Vagina (tissue), 2 donors: ENCODE data around the gene WDR26. TPM values are rescaled to one million over a fixed set of nuclear protein-coding genes. Genes with fewer than 3 reads are reported as not detected.

Experiments used
- DNase-seq, 2 donors: peaks; one replicate each; pipeline ENCODE4 v3.0.0-alpha.2; 2017; ENCODE audit errors: extremely low spot score in 2 of 2
- H3K27ac ChIP-seq: fragments of 200-600 bp; sonication (generic); one replicate; pipeline ENCODE4 v1.5.1; 2019
- H3K27me3 ChIP-seq: fragments of 200-600 bp; sonication (generic); one replicate; pipeline ENCODE4 v1.5.1; 2019
- H3K36me3 ChIP-seq, 2 donors: fragments of 200-600 bp; sonication (generic); one replicate each; pipeline ENCODE4 v1.5.1; 2017 to 2019
- H3K4me1 ChIP-seq: fragments of 200-600 bp; sonication (generic); one replicate; pipeline ENCODE4 v1.5.1; 2019
- H3K4me3 ChIP-seq, 2 donors: fragments of 200-600 bp; sonication (generic); 1 replicate in 1 of 2; 2 replicates in 1 of 2; pipeline ENCODE4 v1.5.1; 2016 to 2019
- H3K9me3 ChIP-seq: fragments of 200-600 bp; sonication (generic); one replicate; pipeline ENCODE4 v1.5.1; 2019
- POLR2A ChIP-seq, 2 donors: fragments of 450-650 bp; IDR thresholded peaks; one replicate each; pipeline ENCODE4 v1.6.1; 2017; ENCODE audit warnings: antibody characterized with exemption in 2 of 2, mild to moderate bottlenecking in 2 of 2, moderate library complexity in 2 of 2
- POLR2AphosphoS5 ChIP-seq, 2 donors: sonication (generic); formaldehyde crosslinking; IDR thresholded peaks; one replicate each; pipeline ENCODE4 v1.9.0; 2017; ENCODE audit warnings: antibody characterized with exemption in 2 of 2, mild to moderate bottlenecking in 2 of 2, low read depth in 1 of 2; ENCODE audit not compliant: insufficient read depth in 1 of 2
- intact Hi-C: fragments of 100-400 bp; cut with DNase I; formaldehyde crosslinking; loops from one replicate; pipeline ENCODE4 v1.15.1; 2023
- total RNA-seq: library from RNA; depleted of rRNA; stranded (reverse); fragments of >200 nt; gene quantifications from one replicate; pipeline ENCODE4 v1.2.3, GENCODE V29; 2016
- TF ChIP-seq, protein P1 (sequence below), 3 experiments: fragments of 450-650 bp in 2 of 3; fragments of 200-600 bp in 1 of 3; sonication (generic) in 1 of 3; IDR thresholded peaks; one replicate each; pipeline ENCODE4 v1.5.1; 2017 to 2019; ENCODE audit warnings: antibody characterized with exemption in 3 of 3, mild to moderate bottlenecking in 2 of 3, moderate library complexity in 2 of 3

Gene WDR26
- total RNA-seq, 1 donor from 2014 or later: 77.3 TPM

DNA sequence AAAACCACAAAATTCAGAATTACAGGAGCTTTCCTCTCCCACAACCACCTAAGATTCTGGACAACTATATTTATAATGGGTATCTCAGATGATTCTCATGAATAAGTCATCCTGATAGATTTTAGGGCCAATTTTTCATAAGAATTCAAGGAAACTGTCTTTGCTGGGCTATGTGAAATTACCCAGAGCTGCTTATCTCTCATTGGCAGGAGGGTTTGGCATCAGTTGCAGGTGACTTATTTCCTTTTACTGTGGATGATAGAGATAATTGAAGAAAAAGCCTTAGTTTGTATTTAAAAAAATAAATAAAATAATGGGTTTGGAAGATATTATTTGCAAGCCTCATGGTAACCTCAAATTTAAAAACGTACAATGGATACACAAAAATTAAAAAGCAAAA is 38.2 kb upstream of the WDR26 start:
- Histone ChIP-seq H3K4me3 (no peak overlapping the region), H3K27ac (no peak overlapping the region), H3K4me1 (no peaks in the 10 kb centered on the region), H3K27me3 (no peaks in the 10 kb centered on the region), H3K9me3 (no peaks in the 10 kb centered on the region), H3K36me3 (no peaks in the 10 kb centered on the region)
- DNase-seq: no peak
- intact Hi-C loops: no loop called here
- TF ChIP-seq, protein P1, sequence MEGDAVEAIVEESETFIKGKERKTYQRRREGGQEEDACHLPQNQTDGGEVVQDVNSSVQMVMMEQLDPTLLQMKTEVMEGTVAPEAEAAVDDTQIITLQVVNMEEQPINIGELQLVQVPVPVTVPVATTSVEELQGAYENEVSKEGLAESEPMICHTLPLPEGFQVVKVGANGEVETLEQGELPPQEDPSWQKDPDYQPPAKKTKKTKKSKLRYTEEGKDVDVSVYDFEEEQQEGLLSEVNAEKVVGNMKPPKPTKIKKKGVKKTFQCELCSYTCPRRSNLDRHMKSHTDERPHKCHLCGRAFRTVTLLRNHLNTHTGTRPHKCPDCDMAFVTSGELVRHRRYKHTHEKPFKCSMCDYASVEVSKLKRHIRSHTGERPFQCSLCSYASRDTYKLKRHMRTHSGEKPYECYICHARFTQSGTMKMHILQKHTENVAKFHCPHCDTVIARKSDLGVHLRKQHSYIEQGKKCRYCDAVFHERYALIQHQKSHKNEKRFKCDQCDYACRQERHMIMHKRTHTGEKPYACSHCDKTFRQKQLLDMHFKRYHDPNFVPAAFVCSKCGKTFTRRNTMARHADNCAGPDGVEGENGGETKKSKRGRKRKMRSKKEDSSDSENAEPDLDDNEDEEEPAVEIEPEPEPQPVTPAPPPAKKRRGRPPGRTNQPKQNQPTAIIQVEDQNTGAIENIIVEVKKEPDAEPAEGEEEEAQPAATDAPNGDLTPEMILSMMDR (IDR thresholded peaks at IDR 0.05): no peak
- no peak for TF ChIP-seq POLR2AphosphoS5 (IDR thresholded peaks at IDR 0.05; ENCODE audit: insufficient read depth in 1 of 2, low read depth in 1 of 2)
- TF ChIP-seq POLR2A (IDR thresholded peaks at IDR 0.05): no peak

DNA sequence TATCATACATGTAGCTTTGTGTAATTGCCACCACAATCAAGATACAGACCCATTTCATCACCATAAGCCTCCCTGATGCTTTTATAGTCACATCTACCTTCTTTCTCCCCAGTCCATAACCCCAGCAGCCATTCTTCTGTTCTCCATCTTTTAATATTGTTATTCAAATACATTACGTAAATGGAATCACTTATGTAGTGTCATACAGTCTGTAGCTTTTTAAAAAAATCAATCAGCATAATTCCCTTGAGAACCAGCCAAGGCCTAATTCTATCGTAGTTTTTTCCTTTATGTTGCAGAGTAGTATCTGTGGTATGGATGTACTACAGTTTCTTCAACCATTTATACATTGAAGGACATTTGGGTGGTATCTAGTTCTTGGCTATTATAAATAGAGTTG is 31.6 kb upstream of the WDR26 start:
- no peak for DNase-seq
- Histone ChIP-seq H3K27me3 (no peaks in the 10 kb centered on the region), H3K4me1 (no peaks in the 10 kb centered on the region), H3K36me3 (no peaks in the 10 kb centered on the region), H3K4me3 (no peak overlapping the region), H3K9me3 (no peaks in the 10 kb centered on the region), H3K27ac (no peak overlapping the region)
- TF ChIP-seq POLR2A (IDR thresholded peaks at IDR 0.05): no peak
- TF ChIP-seq, protein P1 (IDR thresholded peaks at IDR 0.05): no peak
- TF ChIP-seq POLR2AphosphoS5 (IDR thresholded peaks at IDR 0.05; ENCODE audit: insufficient read depth in 1 of 2, low read depth in 1 of 2): no peak
- intact Hi-C loops: no loop called here

DNA sequence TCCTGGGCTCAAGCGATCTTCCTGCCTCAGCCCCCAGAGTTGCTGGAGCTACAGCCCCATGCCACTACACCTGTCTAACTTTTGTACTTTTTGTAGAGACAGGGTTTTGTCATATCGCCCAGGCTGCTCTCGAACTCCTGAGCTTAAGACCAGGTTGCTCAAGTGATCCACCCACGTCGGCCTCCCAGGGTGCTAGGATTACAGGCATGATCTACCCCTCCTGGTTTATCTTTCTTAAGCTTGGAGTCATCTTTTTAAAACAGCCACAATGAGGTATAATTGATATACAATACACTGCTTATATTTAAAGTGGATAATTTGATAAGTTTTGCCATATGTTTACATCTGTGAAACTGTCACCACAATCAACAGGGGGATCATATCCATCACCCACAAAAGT is 25.4 kb upstream of the WDR26 start:
- Histone ChIP-seq H3K27ac (peak overlapping the region; percentile 57), H3K4me3 (no peak overlapping the region), H3K9me3 (no peaks in the 10 kb centered on the region), H3K27me3 (no peaks in the 10 kb centered on the region), H3K4me1 (peaks cover 32% of the 10 kb centered on the region), H3K36me3 (no peaks in the 10 kb centered on the region)
- DNase-seq: no peak
- TF ChIP-seq POLR2A (IDR thresholded peaks at IDR 0.05) (no peak), POLR2AphosphoS5 (IDR thresholded peaks at IDR 0.05; ENCODE audit: insufficient read depth in 1 of 2, low read depth in 1 of 2) (no peak)
- TF ChIP-seq, protein P1 (IDR thresholded peaks at IDR 0.05): no peak
- intact Hi-C loops: loop anchor here (5.0 kb wide), 1 partner anchor 343 kb away; no protein-coding TSS in a partner anchor

DNA sequence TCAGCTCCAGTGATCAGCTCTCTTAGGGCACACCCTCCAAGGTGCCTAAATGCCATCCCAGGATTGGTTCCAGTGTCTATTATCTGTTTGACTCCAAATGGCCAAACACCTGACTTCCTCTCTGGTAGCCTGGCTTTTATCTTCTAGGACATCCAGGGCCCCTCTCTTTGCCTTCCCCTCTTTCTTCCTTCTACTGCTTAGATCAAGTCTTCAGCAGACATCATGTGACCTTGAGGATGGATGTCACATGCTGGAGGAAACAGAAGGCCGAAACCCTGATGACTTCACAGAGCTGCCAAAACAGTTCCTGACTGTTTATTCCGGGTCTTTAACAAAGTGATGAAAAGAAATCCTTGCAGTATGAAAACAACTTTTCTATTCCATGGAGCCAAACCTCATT is 24.4 kb upstream of the WDR26 start:
- Histone ChIP-seq H3K4me3 (no peak overlapping the region), H3K27me3 (no peaks in the 10 kb centered on the region), H3K4me1 (peaks cover 32% of the 10 kb centered on the region), H3K27ac (peak overlapping the region; percentile 57), H3K9me3 (no peaks in the 10 kb centered on the region), H3K36me3 (no peaks in the 10 kb centered on the region)
- intact Hi-C loops: loop anchor here (5.0 kb wide), 1 partner anchor 342 kb away; no protein-coding TSS in a partner anchor
- TF ChIP-seq, protein P1 (IDR thresholded peaks at IDR 0.05): no peak
- TF ChIP-seq POLR2AphosphoS5 (IDR thresholded peaks at IDR 0.05; ENCODE audit: insufficient read depth in 1 of 2, low read depth in 1 of 2): no peak
- TF ChIP-seq POLR2A (IDR thresholded peaks at IDR 0.05): no peak
- no peak for DNase-seq

DNA sequence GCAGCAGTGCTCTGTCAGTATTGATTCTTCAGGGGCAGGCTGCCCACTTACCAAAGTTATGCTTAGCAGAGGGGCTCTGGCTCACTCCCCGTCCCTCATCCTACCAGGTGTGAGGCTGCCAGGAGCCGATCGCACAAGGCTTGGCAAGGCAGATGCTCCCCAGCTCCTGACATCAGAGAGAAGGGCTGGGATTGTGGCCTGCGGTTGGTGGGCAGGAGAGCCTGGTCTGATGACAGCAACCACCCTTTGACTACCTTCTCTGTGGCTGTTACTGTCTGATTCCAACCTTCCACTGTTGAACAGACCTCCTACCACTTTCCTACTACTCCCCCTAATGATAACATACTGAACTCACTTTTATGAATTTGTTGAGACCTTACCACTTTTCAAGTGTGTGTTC is 23.7 kb upstream of the WDR26 start:
- Histone ChIP-seq H3K4me3 (no peak overlapping the region), H3K27ac (peak overlapping the region; percentile 57), H3K4me1 (peaks cover 32% of the 10 kb centered on the region), H3K36me3 (no peaks in the 10 kb centered on the region), H3K9me3 (no peaks in the 10 kb centered on the region), H3K27me3 (no peaks in the 10 kb centered on the region)
- TF ChIP-seq, protein P1 (IDR thresholded peaks at IDR 0.05): no peak
- TF ChIP-seq POLR2AphosphoS5 (IDR thresholded peaks at IDR 0.05; ENCODE audit: insufficient read depth in 1 of 2, low read depth in 1 of 2) (no peak), POLR2A (IDR thresholded peaks at IDR 0.05) (no peak)
- intact Hi-C loops: loop anchor here (5.0 kb wide), 1 partner anchor 341 kb away; no protein-coding TSS in a partner anchor
- no peak for DNase-seq
